T-helper 1 cell (primary cell): ENCODE results near the gene FAM111B.
A peak's percentile ranks its signal among the peaks of the same experiment; 100 is the strongest.
"Not testable (repeated sequence)": the region's sequence is repeated elsewhere in the genome, so short reads cannot be mapped to it uniquely, and the experiment has no call there.

Source experiments
- DNase-seq, 5 donors: peaks; one replicate each; pipeline ENCODE4 v3.0.0-alpha.2; 2012 to 2020

The FAM111B gene

GRCh38 chr11:59097938-59098337, 9.1 kb upstream of the FAM111B start:
- DNase-seq, result not testable (repeated sequence)

GRCh38 chr11:59102259-59102765, 4.7 kb upstream of the FAM111B start:
- DNase-seq, result peak; percentile 16 to 69 (median 29)

- DNase-seq, result peak in 1 of 5 donors; percentile 32
Observed at GRCh38 chr11:59107721-59108120, 684 bp downstream of the FAM111B start.

GRCh38 chr11:59112494-59112893, 5.5 kb downstream of the FAM111B start:
- DNase-seq, result no peak

GRCh38 chr11:59114344-59114743, 7.3 kb downstream of the FAM111B start:
- no peak for DNase-seq

- no peak for DNase-seq
Observed at GRCh38 chr11:59115553-59115952, 8.5 kb downstream of the FAM111B start.

GRCh38 chr11:59117774-59118173, 10.7 kb downstream of the FAM111B start:
- no peak for DNase-seq

- DNase-seq, result no peak
Observed at GRCh38 chr11:59119826-59120225, 12.8 kb downstream of the FAM111B start.

- DNase-seq, result peak; percentile 66 to 84 (median 81)
Observed at GRCh38 chr11:59135648-59136461, 28.8 kb downstream of the FAM111B start.

- not testable (repeated sequence) for DNase-seq
Observed at GRCh38 chr11:59136551-59136950, 29.5 kb downstream of the FAM111B start.

- no peak for DNase-seq
Observed at GRCh38 chr11:59137190-59137589, 30.2 kb downstream of the FAM111B start.

GRCh38 chr11:59138643-59139042, 31.6 kb downstream of the FAM111B start:
- no peak for DNase-seq

GRCh38 chr11:59141191-59141590, 34.2 kb downstream of the FAM111B start:
- no peak for DNase-seq

- no peak for DNase-seq
Observed at GRCh38 chr11:59141673-59142460, 34.8 kb downstream of the FAM111B start.

- DNase-seq, result peak; percentile 80 to 92 (median 86)
Observed at GRCh38 chr11:59142530-59143507, 35.8 kb downstream of the FAM111B start, which contains the start of gene FAM111A. FAM111A (plus strand) TSS chr11:59142856; CDS start chr11:59148873, 6,017 bp downstream.

- DNase-seq, result no peak
Observed at GRCh38 chr11:59144096-59144495, 37.1 kb downstream of the FAM111B start.

GRCh38 chr11:59144579-59145345, 37.7 kb downstream of the FAM111B start:
- peak; percentile 46 to 91 (median 62) for DNase-seq

- no peak for DNase-seq
Observed at GRCh38 chr11:59145534-59145933, 38.5 kb downstream of the FAM111B start.

GRCh38 chr11:59151761-59152160, 44.7 kb downstream of the FAM111B start:
- no peak for DNase-seq

GRCh38 chr11:59152312-59152951, 45.4 kb downstream of the FAM111B start:
- DNase-seq, result peak in 1 of 5 donors; percentile 55

- no peak for DNase-seq
Observed at GRCh38 chr11:59154610-59155009, 47.6 kb downstream of the FAM111B start.
